HepG2 (cell line): Measurements from ENCODE around the gene NTM. TPM values are rescaled to one million over a fixed set of nuclear protein-coding genes. Genes with fewer than 3 reads are reported as not detected.

Experiments used
- ATAC-seq: fragments of 200-7000 bp; cut with Tn5 transposase; 3 replicates; pipeline ENCODE4 v1.9.1; 2020; ENCODE audit warnings: mild to moderate bottlenecking, moderate library complexity
- BruUV-seq: library from RNA; stranded (reverse); fragments of 400-500 nt; replicated peaks from 2 replicates; lab custom pipeline; 2021; lab: Mats Ljungman, UMichigan
- CTCF ChIA-PET: fragments of 300-600 bp; formaldehyde crosslinking; extraction: SDS; loops from one replicate; lab custom pipeline; 2021; ENCODE audit warnings: low total read pairs, inconsistent platforms, low intra/inter-chr PET ratio; lab: Yijun Ruan, JAX
- POLR2A ChIA-PET: fragments of 350-600 bp; sonication (Branson Sonifier 250); formaldehyde crosslinking; loops from one replicate; lab custom pipeline; 2020; ENCODE audit warnings: antibody characterized with exemption, inconsistent platforms; lab: Yijun Ruan, JAX
- DNase-seq: peaks from one replicate; pipeline ENCODE4 v3.0.0-alpha.2; 2015; ENCODE audit warnings: low spot score
- FAIRE-seq: peaks from 3 replicates; lab custom pipeline; 2011; peaks lifted over from hg19 to GRCh38; lab: Jason Lieb, UNC
- H2AFZ ChIP-seq: one replicate; pipeline ENCODE4 v1.6.1; 2011; ENCODE audit warnings: low read length, inconsistent platforms
- H3K27ac ChIP-seq: fragments of 300-600 bp; 3 replicates; pipeline ENCODE4 v1.8.0; 2011; ENCODE audit warnings: mixed run types, mild to moderate bottlenecking, mixed read lengths, low read length, inconsistent platforms; ENCODE audit not compliant: insufficient read depth; ENCODE audit errors: extremely low read length
- H3K27me3 ChIP-seq, 2 experiments: fragments of 200-600 bp in 1 of 2; 2 replicates in 1 of 2; 3 replicates in 1 of 2; pipeline versions ENCODE4 v1.6.0 to v1.8.0; 2011; ENCODE audit warnings: low read length in 2 of 2, mild to moderate bottlenecking in 2 of 2, moderate library complexity in 2 of 2, inconsistent platforms in 1 of 2; ENCODE audit not compliant: insufficient read depth in 2 of 2, control insufficient read depth in 1 of 2
- H3K36me3 ChIP-seq, 2 experiments: fragments of 200-600 bp in 1 of 2; replicated peaks in 1 of 2; 2 replicates in 1 of 2; 3 replicates in 1 of 2; pipeline versions ENCODE4 v1.5.1 to v1.8.0; 2011; ENCODE audit warnings: low read length in 2 of 2, inconsistent platforms in 1 of 2; ENCODE audit not compliant: insufficient read depth in 2 of 2, control insufficient read depth in 1 of 2
- H3K4me1 ChIP-seq: 2 replicates; pipeline ENCODE4 v1.5.1; 2012; ENCODE audit warnings: low read length, inconsistent platforms; ENCODE audit not compliant: insufficient read depth
- H3K4me2 ChIP-seq: 2 replicates; pipeline ENCODE4 v1.6.0; 2011; ENCODE audit warnings: low read depth, low read length, inconsistent platforms
- H3K4me3 ChIP-seq, 3 experiments: fragments of 200-600 bp in 1 of 3; sonication (generic), shearing (Covaris generic) in 1 of 3; replicated peaks in 1 of 3; 2 replicates each; pipeline ENCODE4 v1.5.1; 2011 to 2016; ENCODE audit warnings: low read length in 3 of 3, inconsistent platforms in 2 of 3, low read depth in 2 of 3, mild to moderate bottlenecking in 2 of 3, control low read depth in 1 of 3, mixed read lengths in 1 of 3; ENCODE audit not compliant: insufficient read depth in 1 of 3
- H3K79me2 ChIP-seq: one replicate; pipeline ENCODE4 v1.6.1; 2011; ENCODE audit warnings: low read length, inconsistent platforms; ENCODE audit not compliant: insufficient read depth
- H3K9ac ChIP-seq: 2 replicates; pipeline ENCODE4 v1.6.0; 2011; ENCODE audit warnings: mild to moderate bottlenecking, low read depth, low read length, inconsistent platforms; ENCODE audit not compliant: insufficient read depth
- H3K9me3 ChIP-seq: 2 replicates; pipeline ENCODE4 v1.5.1; 2012; ENCODE audit warnings: mild to moderate bottlenecking, low read length
- H4K20me1 ChIP-seq: 2 replicates; pipeline ENCODE4 v1.6.0; 2011; ENCODE audit warnings: inconsistent platforms, mild to moderate bottlenecking, low read length, moderate library complexity; ENCODE audit not compliant: insufficient read depth
- BRD4 ChIP-seq: sonication (generic); formaldehyde crosslinking; IDR thresholded peaks from 2 replicates; pipeline ENCODE4 v1.4.0; 2020; ENCODE audit warnings: missing genetic modification reagents
- EP300 ChIP-seq, 3 experiments: sonication (generic) in 1 of 3; formaldehyde crosslinking in 1 of 3; IDR thresholded peaks; 2 replicates each; pipeline versions ENCODE4 v1.5.1 to v1.6.1; 2011 to 2020; ENCODE audit warnings: low read depth in 2 of 3, low read length in 2 of 3, borderline replicate concordance in 1 of 3, improper control_type of control experiment in 1 of 3, mild to moderate bottlenecking in 1 of 3, missing genetic modification reagents in 1 of 3, moderate library complexity in 1 of 3
- MYC ChIP-seq: sonication (generic); formaldehyde crosslinking; IDR thresholded peaks from 2 replicates; pipeline ENCODE4 v1.9.0; 2021; ENCODE audit warnings: missing genetic modification reagents, borderline replicate concordance
- ZNF3 ChIP-seq: IDR thresholded peaks from 2 replicates; pipeline ENCODE4 v1.7.0; 2017; ENCODE audit warnings: inconsistent platforms
- WGBS: methylation state at CpG from one replicate; pipeline ENCODE4 v1.1.6; 2017; ENCODE audit warnings: low lambda C conversion rate; 5-methylcytosine and 5-hydroxymethylcytosine counted together
- in situ Hi-C: cut with HindIII; loops from 2 replicates; pipeline ENCODE4 v1.10.0; 2017; ENCODE audit warnings: low pct_unique_long_range_greater_than_20kb; ENCODE audit not compliant: extremely low pct_ligation_motif_present
- intact Hi-C: fragments of 100-400 bp; cut with micrococcal nuclease; formaldehyde crosslinking; loops from one replicate; pipeline ENCODE4 v1.10.0; 2022; ENCODE audit not compliant: unreplicated experiment
- polyA plus RNA-seq, 8 experiments: library from polyadenylated mRNA; depleted of rRNA in 3 of 8; stranded (reverse) in 7 of 8; unstranded in 1 of 8; fragments of >200 nt; fragmentation: Illumina TruSeq in 4 of 8; extraction: Trizol in 4 of 8; gene quantifications; 2 replicates each; pipeline versions ENCODE4 v1.2.1 to v1.2.3, GENCODE V29; 2011 to 2016; ENCODE audit warnings: low read depth in 4 of 8, missing spikeins in 1 of 8, mixed read lengths in 1 of 8; ENCODE audit not compliant: insufficient read depth in 1 of 8
- total RNA-seq, 5 experiments: library from RNA; depleted of rRNA; stranded (reverse); fragments of >200 nt; fragmentation: Illumina TruSeq; extraction: Trizol; gene quantifications; 2 replicates each; pipeline ENCODE4 v1.2.3, GENCODE V29; 2016; ENCODE audit warnings: low read depth in 1 of 5
- TF ChIP-seq, protein P1 (sequence below): fragments of 450-650 bp; IDR thresholded peaks from 2 replicates; pipeline ENCODE4 v1.6.1; 2016

Gene NTM
- total and polyA plus RNA-seq, 2 of the 13 experiments (the other 11 are each of a cell fraction or from before 2014, with no cell fraction given) = not detected

DNA sequence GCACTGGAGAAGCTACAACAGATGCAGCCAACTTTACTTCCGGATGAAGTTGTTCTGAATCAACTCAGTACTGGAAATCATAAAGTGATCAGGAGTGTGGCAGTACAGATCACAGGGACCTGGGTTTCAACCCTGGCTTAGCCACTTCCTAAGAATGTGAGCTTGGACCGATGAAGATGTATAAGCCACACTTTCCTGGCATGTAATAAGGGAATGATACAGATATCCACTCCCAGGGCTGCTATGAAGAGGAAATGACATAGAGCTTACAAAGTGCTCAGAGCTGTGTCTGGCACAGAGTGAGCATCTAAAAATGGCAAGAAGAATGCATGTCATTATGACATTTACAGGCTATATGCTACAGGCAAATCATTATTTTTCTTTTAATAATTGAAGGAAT, 378.7 kb downstream of the NTM start:
- no peaks in the 10 kb centered on the region for H3K4me1 ChIP-seq
- no peak overlapping the region for H3K4me3 ChIP-seq
- H3K79me2 ChIP-seq = no peaks in the 10 kb centered on the region
- FAIRE-seq (no peak), ATAC-seq (no peak), DNase-seq (no peak)
- in situ Hi-C loops = loop anchor here (25.0 kb wide), 1 partner anchor 288 kb away; no protein-coding TSS in a partner anchor
- H3K36me3 ChIP-seq = no peaks in the 10 kb centered on the region
- BruUV-seq = no TSS peak
- CTCF ChIA-PET = no interaction called here
- POLR2A ChIA-PET = no interaction called here
- H3K27ac ChIP-seq = no peak overlapping the region
- TF ChIP-seq MYC (CRISPR knock-in tag) (no peak), ZNF3 (no peak), EP300 (IDR thresholded peaks at IDR 0.05; ENCODE audit: low read depth in 2 of 2, low read length in 2 of 2) (no peak), EP300 (CRISPR knock-in tag; IDR thresholded peaks at IDR 0.05; ENCODE audit: borderline replicate concordance) (no peak)
- intact Hi-C loops = no loop called here
- H2AFZ ChIP-seq = no peak overlapping the region
- no peaks in the 10 kb centered on the region; a peak in 1 of 5 replicates for H3K27me3 ChIP-seq
- no peak overlapping the region for H3K9ac ChIP-seq
- H3K4me2 ChIP-seq = no peak overlapping the region
- 58% methylated on average over 2 of the region's 2 CpGs for WGBS
- no peaks in the 10 kb centered on the region for H3K9me3 ChIP-seq
- no peaks in the 10 kb centered on the region for H4K20me1 ChIP-seq

DNA sequence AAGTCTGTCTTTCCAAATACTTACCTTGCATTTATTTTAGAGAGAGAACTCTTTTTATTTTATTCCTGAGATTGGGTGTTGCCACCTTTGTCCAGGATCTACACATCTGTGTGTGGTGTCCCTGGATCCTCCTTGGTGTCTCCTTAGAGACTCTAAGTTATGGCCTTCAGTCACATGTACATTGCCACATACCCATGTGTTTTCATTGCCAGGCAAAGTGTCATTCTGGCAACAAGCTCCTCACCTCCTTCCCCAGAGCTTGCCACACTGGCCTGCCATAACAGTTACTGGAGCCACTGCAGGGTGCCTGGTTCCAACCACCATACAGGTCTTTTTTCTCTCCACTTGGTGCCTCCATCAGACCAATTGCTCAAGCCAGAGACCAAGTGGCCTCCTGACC, 379.7 kb downstream of the NTM start:
- ATAC-seq = no peak
- BruUV-seq = no TSS peak
- Histone ChIP-seq H3K4me2 (no peak overlapping the region), H3K4me1 (no peaks in the 10 kb centered on the region), H3K79me2 (no peaks in the 10 kb centered on the region), H3K9ac (no peak overlapping the region), H3K27me3 (no peaks in the 10 kb centered on the region), H4K20me1 (no peaks in the 10 kb centered on the region), H3K4me3 (no peak overlapping the region), H3K9me3 (no peaks in the 10 kb centered on the region), H2AFZ (no peak overlapping the region), H3K27ac (no peak overlapping the region), H3K36me3 (no peaks in the 10 kb centered on the region)
- intact Hi-C loops (no loop called here), in situ Hi-C loops (no loop called here)
- TF ChIP-seq, protein P1, sequence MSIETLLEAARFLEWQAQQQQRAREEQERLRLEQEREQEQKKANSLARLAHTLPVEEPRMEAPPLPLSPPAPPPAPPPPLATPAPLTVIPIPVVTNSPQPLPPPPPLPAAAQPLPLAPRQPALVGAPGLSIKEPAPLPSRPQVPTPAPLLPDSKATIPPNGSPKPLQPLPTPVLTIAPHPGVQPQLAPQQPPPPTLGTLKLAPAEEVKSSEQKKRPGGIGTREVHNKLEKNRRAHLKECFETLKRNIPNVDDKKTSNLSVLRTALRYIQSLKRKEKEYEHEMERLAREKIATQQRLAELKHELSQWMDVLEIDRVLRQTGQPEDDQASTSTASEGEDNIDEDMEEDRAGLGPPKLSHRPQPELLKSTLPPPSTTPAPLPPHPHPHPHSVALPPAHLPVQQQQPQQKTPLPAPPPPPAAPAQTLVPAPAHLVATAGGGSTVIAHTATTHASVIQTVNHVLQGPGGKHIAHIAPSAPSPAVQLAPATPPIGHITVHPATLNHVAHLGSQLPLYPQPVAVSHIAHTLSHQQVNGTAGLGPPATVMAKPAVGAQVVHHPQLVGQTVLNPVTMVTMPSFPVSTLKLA = peak; percentile 53; the same call in 1 of the 2 replicates
- no peak for TF ChIP-seq BRD4 (CRISPR knock-in tag)
- DNase-seq = no peak
- ChIA-PET POLR2A (no interaction called here), CTCF (no interaction called here)
- no peak for FAIRE-seq
